ENCODE results near the gene PLCB1.

PLCB1 gene

DNA sequence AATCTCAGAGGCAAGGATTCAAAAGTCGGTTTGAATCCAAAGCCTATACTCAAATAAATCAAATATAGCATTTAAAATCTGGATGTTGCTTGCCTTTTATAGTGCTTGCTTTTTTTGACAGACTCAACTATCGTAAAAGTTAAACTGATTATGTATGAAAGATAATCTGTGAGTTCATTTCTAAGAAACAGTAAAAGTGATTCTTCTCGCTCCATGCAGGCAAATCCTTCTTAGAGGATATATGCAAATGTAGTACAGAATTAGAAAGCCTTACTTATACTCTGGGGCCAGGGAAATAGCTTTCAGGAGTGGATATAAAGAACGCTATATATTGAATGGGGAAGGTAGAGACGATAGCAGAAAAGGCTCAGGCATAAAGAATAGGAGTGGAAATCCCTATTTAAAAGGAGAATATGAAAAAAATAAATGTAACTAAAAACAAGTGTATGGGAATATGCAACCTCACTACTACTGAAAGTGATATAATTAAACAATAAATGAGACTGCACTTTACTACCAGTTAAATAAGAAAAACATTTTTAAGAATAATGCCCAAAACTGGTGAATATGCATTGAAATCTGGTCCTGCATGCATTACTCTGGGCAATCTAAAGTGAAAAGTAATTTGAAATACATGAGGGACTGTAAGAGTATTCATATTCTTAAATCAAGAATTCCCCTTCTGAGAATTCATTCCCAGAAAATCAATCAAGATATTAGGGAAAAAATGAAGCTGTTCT is 575.1 kb downstream of the PLCB1 start:
- peaks cover 0 to 4% (median 0%) of the 10 kb centered on the region in 5 experiments for H3K9me3 ChIP-seq (ENCODE audit: control extremely low read depth in 1 of 5, control insufficient read depth in 4 of 5, insufficient read depth in 2 of 5, low read depth in 1 of 5, low read length in 4 of 5)
- no peak overlapping the region for H3K4me3 ChIP-seq (ENCODE audit: control insufficient read depth in 1 of 7, extremely low read depth in 1 of 7, insufficient read depth in 4 of 7, low read depth in 2 of 7, low read length in 6 of 7)
- no peaks in the 10 kb centered on the region for H3K4me1 ChIP-seq (ENCODE audit: control extremely low read depth in 1 of 4, control insufficient read depth in 4 of 4, insufficient read depth in 4 of 4, low read length in 3 of 4)
- POLR2A ChIA-PET: interaction anchor here (0.5 kb wide), 1 partner anchor 39 kb away, joined by 3 read pairs; no protein-coding TSS in a partner anchor
- WGBS (ENCODE audit: insufficient coverage): no CpG with 5 or more reads among the region's 5 CpGs
- no peak for DNase-seq
- CTCF ChIA-PET: interaction anchor here (6.7 kb wide), 1 partner anchor 15 kb away, joined by 32 read pairs; no protein-coding TSS in a partner anchor
- no peaks in the 10 kb centered on the region for H3K27me3 ChIP-seq (replicated peaks in 2 of 5; ENCODE audit: control insufficient read depth in 4 of 5, insufficient read depth in 5 of 5, low read length in 4 of 5)
- peaks cover 2 to 36% (median 7%) of the 10 kb centered on the region in 4 experiments for H3K36me3 ChIP-seq (ENCODE audit: control insufficient read depth in 4 of 4, insufficient read depth in 4 of 4, low read length in 3 of 4)
- H3K27ac ChIP-seq (ENCODE audit: insufficient read depth in 1 of 2, low read depth in 1 of 2, low read length in 2 of 2, poor library complexity in 1 of 2, severe bottlenecking in 2 of 2): no peak overlapping the region

DNA sequence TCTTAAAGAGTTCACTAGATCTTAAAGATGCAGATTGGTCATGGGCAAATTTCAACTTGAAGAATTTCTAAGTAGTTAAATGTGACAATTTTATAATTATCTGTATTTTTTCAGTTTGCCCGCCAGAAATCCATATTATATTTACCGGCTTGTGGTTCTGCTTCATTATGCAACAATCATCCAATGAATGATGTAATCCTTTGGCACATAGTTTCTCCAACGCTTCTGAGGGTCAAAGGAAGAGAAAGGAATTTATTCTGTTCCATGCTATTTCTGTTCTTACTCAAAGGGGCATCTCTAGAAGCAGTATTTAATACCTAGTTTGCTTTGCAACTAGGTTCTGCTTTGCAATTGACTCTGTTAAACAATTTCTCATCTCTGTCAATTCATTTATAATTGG is 577.6 kb downstream of the PLCB1 start:
- no peak for DNase-seq
- 100% methylated on average over 1 of the region's 3 CpGs for WGBS (ENCODE audit: insufficient coverage)
- no peaks in the 10 kb centered on the region for H3K4me1 ChIP-seq (ENCODE audit: control extremely low read depth in 1 of 4, control insufficient read depth in 4 of 4, insufficient read depth in 4 of 4, low read length in 3 of 4)
- H3K9me3 ChIP-seq (ENCODE audit: control extremely low read depth in 1 of 5, control insufficient read depth in 4 of 5, insufficient read depth in 2 of 5, low read depth in 1 of 5, low read length in 4 of 5): peaks cover 0 to 1% (median 0%) of the 10 kb centered on the region in 5 experiments
- peaks cover 2 to 26% (median 7%) of the 10 kb centered on the region in 4 experiments for H3K36me3 ChIP-seq (ENCODE audit: control insufficient read depth in 4 of 4, insufficient read depth in 4 of 4, low read length in 3 of 4)
- no peak overlapping the region for H3K27ac ChIP-seq (ENCODE audit: insufficient read depth in 1 of 2, low read depth in 1 of 2, low read length in 2 of 2, poor library complexity in 1 of 2, severe bottlenecking in 2 of 2)
- ChIA-PET CTCF (interaction anchor here (0.7 kb wide), 1 partner anchor 12 kb away, joined by 4 read pairs; no protein-coding TSS in a partner anchor), POLR2A (no interaction called here)
- no peak overlapping the region for H3K4me3 ChIP-seq (ENCODE audit: control insufficient read depth in 1 of 7, extremely low read depth in 1 of 7, insufficient read depth in 4 of 7, low read depth in 2 of 7, low read length in 6 of 7)
- no peaks in the 10 kb centered on the region for H3K27me3 ChIP-seq (replicated peaks in 2 of 5; ENCODE audit: control insufficient read depth in 4 of 5, insufficient read depth in 5 of 5, low read length in 4 of 5)

DNA sequence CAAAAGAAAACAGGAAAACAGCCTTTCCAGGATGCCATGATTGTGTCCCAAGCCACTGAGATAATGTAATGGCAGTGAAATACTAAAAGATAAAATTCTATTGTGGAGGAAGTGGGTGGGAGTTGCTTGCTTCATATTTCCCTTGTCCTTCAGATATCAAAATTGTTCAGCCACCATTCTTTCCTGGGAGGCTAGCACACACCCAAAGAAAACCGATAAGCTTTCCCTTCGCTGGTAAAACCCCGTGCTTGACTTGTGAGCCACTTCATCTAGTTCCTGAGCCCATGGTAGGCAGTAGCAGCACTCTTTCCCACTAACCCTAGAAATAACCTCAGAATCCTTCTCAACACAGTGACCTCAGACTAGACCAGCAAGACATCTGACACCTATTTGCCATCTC is 579.4 kb downstream of the PLCB1 start:
- WGBS (ENCODE audit: insufficient coverage): 52% methylated on average over 3 of the region's 3 CpGs
- ChIA-PET POLR2A (no interaction called here), CTCF (interaction anchor here (4.3 kb wide), 1 partner anchor 11 kb away, joined by 28 read pairs; no protein-coding TSS in a partner anchor)
- H3K9me3 ChIP-seq (ENCODE audit: control extremely low read depth in 1 of 5, control insufficient read depth in 4 of 5, insufficient read depth in 2 of 5, low read depth in 1 of 5, low read length in 4 of 5): no peaks in the 10 kb centered on the region
- peaks cover 2 to 16% (median 6%) of the 10 kb centered on the region in 4 experiments for H3K36me3 ChIP-seq (ENCODE audit: control insufficient read depth in 4 of 4, insufficient read depth in 4 of 4, low read length in 3 of 4)
- H3K4me3 ChIP-seq (ENCODE audit: control insufficient read depth in 1 of 7, extremely low read depth in 1 of 7, insufficient read depth in 4 of 7, low read depth in 2 of 7, low read length in 6 of 7): no peak overlapping the region
- DNase-seq: peak in 1 of 3 donors; percentile 5
- no peaks in the 10 kb centered on the region for H3K27me3 ChIP-seq (replicated peaks in 2 of 5; ENCODE audit: control insufficient read depth in 4 of 5, insufficient read depth in 5 of 5, low read length in 4 of 5)
- no peak overlapping the region for H3K27ac ChIP-seq (ENCODE audit: insufficient read depth in 1 of 2, low read depth in 1 of 2, low read length in 2 of 2, poor library complexity in 1 of 2, severe bottlenecking in 2 of 2)
- H3K4me1 ChIP-seq (ENCODE audit: control extremely low read depth in 1 of 4, control insufficient read depth in 4 of 4, insufficient read depth in 4 of 4, low read length in 3 of 4): no peaks in the 10 kb centered on the region

DNA sequence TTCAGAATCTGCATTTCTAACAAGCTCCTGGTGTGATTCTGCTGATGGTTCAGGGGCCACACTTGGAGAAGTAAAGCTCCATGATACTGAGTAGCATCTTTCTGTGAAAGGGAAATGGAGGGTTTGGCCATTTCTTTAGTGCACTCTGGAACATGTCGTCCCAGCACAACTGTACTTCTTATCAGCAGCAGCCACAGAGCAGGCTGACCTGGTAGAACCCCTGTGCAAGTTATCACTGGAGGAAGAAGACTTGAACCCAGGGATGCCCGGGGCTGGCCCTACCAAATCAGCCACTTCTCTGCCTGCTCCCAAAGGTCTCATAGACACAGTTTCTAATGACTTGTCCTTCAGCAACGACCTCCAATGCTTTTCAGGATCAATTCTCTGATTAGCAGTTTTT is 582.1 kb downstream of the PLCB1 start:
- Histone ChIP-seq H3K27me3 (replicated peaks in 2 of 5; ENCODE audit: control insufficient read depth in 4 of 5, insufficient read depth in 5 of 5, low read length in 4 of 5) (no peaks in the 10 kb centered on the region), H3K4me3 (ENCODE audit: control insufficient read depth in 1 of 7, extremely low read depth in 1 of 7, insufficient read depth in 4 of 7, low read depth in 2 of 7, low read length in 6 of 7) (no peak overlapping the region), H3K27ac (ENCODE audit: insufficient read depth in 1 of 2, low read depth in 1 of 2, low read length in 2 of 2, poor library complexity in 1 of 2, severe bottlenecking in 2 of 2) (no peak overlapping the region), H3K9me3 (ENCODE audit: control extremely low read depth in 1 of 5, control insufficient read depth in 4 of 5, insufficient read depth in 2 of 5, low read depth in 1 of 5, low read length in 4 of 5) (no peaks in the 10 kb centered on the region), H3K36me3 (ENCODE audit: control insufficient read depth in 4 of 4, insufficient read depth in 4 of 4, low read length in 3 of 4) (peaks cover 2 to 29% (median 12%) of the 10 kb centered on the region in 4 experiments), H3K4me1 (ENCODE audit: control extremely low read depth in 1 of 4, control insufficient read depth in 4 of 4, insufficient read depth in 4 of 4, low read length in 3 of 4) (no peaks in the 10 kb centered on the region)
- peak in 1 of 3 donors; percentile 3 for DNase-seq
- WGBS (ENCODE audit: insufficient coverage): 82% methylated on average over 3 of the region's 3 CpGs
- CTCF ChIA-PET: interaction anchor here (1.2 to 4.3 kb wide), 3 partner anchors 8 to 670 kb away, joined by 4 to 28 read pairs (median 5); no protein-coding TSS in a partner anchor
- POLR2A ChIA-PET: no interaction called here

DNA sequence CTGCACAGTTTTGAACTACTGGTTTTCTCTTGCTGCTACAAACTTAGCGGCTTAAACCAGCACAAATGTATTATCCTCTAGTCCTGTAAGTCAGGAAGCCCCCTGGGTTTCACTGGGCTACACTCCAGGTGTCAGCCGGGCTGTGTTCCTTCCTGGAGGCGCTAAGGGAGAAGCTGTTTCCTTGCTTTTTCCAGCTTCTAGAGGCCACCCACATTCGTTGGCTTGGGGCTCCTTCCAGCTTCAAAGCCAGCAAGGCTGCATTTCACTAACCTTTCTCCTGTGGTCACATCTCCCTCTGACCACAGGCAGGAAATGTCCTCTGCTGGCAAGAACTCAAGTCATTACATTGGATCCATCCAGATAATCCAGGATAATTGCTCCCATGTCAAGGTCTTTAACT is 586.2 kb downstream of the PLCB1 start:
- H3K27ac ChIP-seq (ENCODE audit: insufficient read depth in 1 of 2, low read depth in 1 of 2, low read length in 2 of 2, poor library complexity in 1 of 2, severe bottlenecking in 2 of 2): no peak overlapping the region
- ChIA-PET POLR2A (no interaction called here), CTCF (interaction anchor here (0.7 to 7.7 kb wide), 10 partner anchors 11 to 782 kb away, joined by 3 to 148 read pairs (median 3); partner anchors contain the start of gene PLCB1)
- peaks cover 0 to 22% (median 7%) of the 10 kb centered on the region in 4 experiments for H3K36me3 ChIP-seq (ENCODE audit: control insufficient read depth in 4 of 4, insufficient read depth in 4 of 4, low read length in 3 of 4)
- H3K4me3 ChIP-seq (ENCODE audit: control insufficient read depth in 1 of 7, extremely low read depth in 1 of 7, insufficient read depth in 4 of 7, low read depth in 2 of 7, low read length in 6 of 7): no peak overlapping the region
- H3K4me1 ChIP-seq (ENCODE audit: control extremely low read depth in 1 of 4, control insufficient read depth in 4 of 4, insufficient read depth in 4 of 4, low read length in 3 of 4): no peaks in the 10 kb centered on the region
- 88% methylated on average over 4 of the region's 4 CpGs for WGBS (ENCODE audit: insufficient coverage)
- H3K27me3 ChIP-seq (replicated peaks in 2 of 5; ENCODE audit: control insufficient read depth in 4 of 5, insufficient read depth in 5 of 5, low read length in 4 of 5): no peaks in the 10 kb centered on the region
- H3K9me3 ChIP-seq (ENCODE audit: control extremely low read depth in 1 of 5, control insufficient read depth in 4 of 5, insufficient read depth in 2 of 5, low read depth in 1 of 5, low read length in 4 of 5): no peaks in the 10 kb centered on the region
- DNase-seq: no peak

DNA sequence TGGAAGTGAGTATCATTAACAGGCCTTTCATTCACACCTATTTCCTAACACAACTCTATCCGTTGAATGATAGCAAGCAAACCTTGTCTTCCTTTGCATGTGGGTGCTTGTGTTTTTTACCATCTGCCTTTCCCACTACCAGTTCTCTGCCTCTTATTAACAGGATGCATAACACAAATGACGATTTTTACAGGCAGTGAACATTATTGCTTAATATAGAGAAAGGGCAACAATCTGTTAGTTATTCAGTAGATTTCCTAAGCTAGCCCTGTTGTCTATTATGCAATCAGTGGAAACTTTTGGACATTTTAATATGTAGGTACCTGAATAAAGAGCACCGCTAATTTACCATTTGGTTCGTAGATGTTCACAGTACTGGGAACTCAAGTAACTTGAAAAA is 588.0 kb downstream of the PLCB1 start:
- H3K36me3 ChIP-seq (ENCODE audit: control insufficient read depth in 4 of 4, insufficient read depth in 4 of 4, low read length in 3 of 4): peaks cover 0 to 18% (median 7%) of the 10 kb centered on the region in 4 experiments
- DNase-seq: no peak
- H3K9me3 ChIP-seq (ENCODE audit: control extremely low read depth in 1 of 5, control insufficient read depth in 4 of 5, insufficient read depth in 2 of 5, low read depth in 1 of 5, low read length in 4 of 5): no peaks in the 10 kb centered on the region
- no peak overlapping the region for H3K4me3 ChIP-seq (ENCODE audit: control insufficient read depth in 1 of 7, extremely low read depth in 1 of 7, insufficient read depth in 4 of 7, low read depth in 2 of 7, low read length in 6 of 7)
- H3K27ac ChIP-seq (ENCODE audit: insufficient read depth in 1 of 2, low read depth in 1 of 2, low read length in 2 of 2, poor library complexity in 1 of 2, severe bottlenecking in 2 of 2): no peak overlapping the region
- CTCF ChIA-PET: interaction anchor here (1.1 to 7.7 kb wide), 14 partner anchors 15 to 784 kb away, joined by 3 to 148 read pairs (median 20); partner anchors contain the start of gene PLCB1
- POLR2A ChIA-PET: no interaction called here
- H3K4me1 ChIP-seq (ENCODE audit: control extremely low read depth in 1 of 4, control insufficient read depth in 4 of 4, insufficient read depth in 4 of 4, low read length in 3 of 4): no peaks in the 10 kb centered on the region
- 100% methylated on average over 2 of the region's 4 CpGs for WGBS (ENCODE audit: insufficient coverage)
- no peaks in the 10 kb centered on the region for H3K27me3 ChIP-seq (replicated peaks in 2 of 5; ENCODE audit: control insufficient read depth in 4 of 5, insufficient read depth in 5 of 5, low read length in 4 of 5)

DNA sequence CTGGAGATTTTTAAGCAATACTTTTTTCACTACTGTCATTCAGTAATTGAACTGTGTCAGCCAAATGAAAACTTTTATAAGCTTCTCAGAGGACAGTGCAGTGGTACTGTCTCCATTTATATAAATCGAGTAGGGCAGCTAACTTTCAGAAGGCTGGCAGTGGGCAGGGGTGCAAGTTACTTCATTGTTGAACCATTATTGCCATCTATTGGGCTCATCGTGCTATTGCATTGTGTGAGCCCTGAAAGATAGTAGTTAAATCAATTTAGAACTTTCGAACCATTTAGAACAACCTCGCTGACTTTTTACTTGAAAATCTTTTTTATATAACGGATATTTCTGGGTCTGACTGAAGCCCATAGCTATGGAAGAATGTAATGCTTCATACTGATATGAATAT is 589.0 kb downstream of the PLCB1 start:
- H3K27ac ChIP-seq (ENCODE audit: insufficient read depth in 1 of 2, low read depth in 1 of 2, low read length in 2 of 2, poor library complexity in 1 of 2, severe bottlenecking in 2 of 2): no peak overlapping the region
- H3K4me1 ChIP-seq (ENCODE audit: control extremely low read depth in 1 of 4, control insufficient read depth in 4 of 4, insufficient read depth in 4 of 4, low read length in 3 of 4): no peaks in the 10 kb centered on the region
- H3K27me3 ChIP-seq (replicated peaks in 2 of 5; ENCODE audit: control insufficient read depth in 4 of 5, insufficient read depth in 5 of 5, low read length in 4 of 5): no peaks in the 10 kb centered on the region
- H3K9me3 ChIP-seq (ENCODE audit: control extremely low read depth in 1 of 5, control insufficient read depth in 4 of 5, insufficient read depth in 2 of 5, low read depth in 1 of 5, low read length in 4 of 5): no peaks in the 10 kb centered on the region
- peaks cover 0 to 22% (median 8%) of the 10 kb centered on the region in 4 experiments for H3K36me3 ChIP-seq (ENCODE audit: control insufficient read depth in 4 of 4, insufficient read depth in 4 of 4, low read length in 3 of 4)
- WGBS (ENCODE audit: insufficient coverage): 0% methylated on average over 1 of the region's 5 CpGs
- H3K4me3 ChIP-seq (ENCODE audit: control insufficient read depth in 1 of 7, extremely low read depth in 1 of 7, insufficient read depth in 4 of 7, low read depth in 2 of 7, low read length in 6 of 7): no peak overlapping the region
- DNase-seq: peak; percentile 62 to 77 (median 68)
- ChIA-PET POLR2A (no interaction called here), CTCF (interaction anchor here (0.6 to 7.7 kb wide), 41 partner anchors 9 to 796 kb away, joined by 3 to 148 read pairs (median 5); partner anchors contain the start of gene PLCB1)

All from common myeloid progenitor, CD34-positive (primary cell).